Gastroesophageal sphincter (tissue), 3 donors: ENCODE measurements around the gene CDADC1.

Experiments used
- POLR2A ChIP-seq, 2 donors: fragments of 450-650 bp; IDR thresholded peaks; one replicate each; pipeline ENCODE4 v1.6.1; 2017; ENCODE audit warnings: antibody characterized with exemption in 2 of 2, mild to moderate bottlenecking in 2 of 2, moderate library complexity in 1 of 2
- TF ChIP-seq, protein P1 (sequence below), 4 experiments: fragments of 200-600 bp in 2 of 4; fragments of 450-650 bp in 2 of 4; sonication (generic) in 1 of 4; IDR thresholded peaks; one replicate each; pipeline ENCODE4 v1.5.1; 2017 to 2019; ENCODE audit warnings: antibody characterized with exemption in 4 of 4, mild to moderate bottlenecking in 2 of 4, moderate library complexity in 2 of 4

DNA sequence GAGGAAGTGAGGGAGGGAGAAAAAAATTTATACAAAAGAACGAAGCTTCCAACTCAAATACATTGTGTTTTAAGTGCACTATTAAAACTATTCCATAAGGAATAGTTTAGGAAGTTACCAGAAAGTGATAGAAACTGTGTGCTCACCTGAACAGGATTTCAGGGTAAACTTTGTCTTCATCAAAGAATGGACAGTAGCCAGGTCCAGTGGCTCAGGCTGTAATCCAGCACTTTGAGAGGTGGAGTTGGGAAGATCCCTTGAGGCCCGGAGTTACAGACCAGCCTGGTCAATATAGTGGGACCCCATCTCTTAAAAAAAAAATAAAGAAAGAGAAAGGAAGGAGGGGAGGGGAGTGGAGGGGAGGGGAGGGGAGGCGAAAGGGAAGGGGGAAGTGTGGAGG, 13.0 kb upstream of the CDADC1 start:
- TF ChIP-seq POLR2A (IDR thresholded peaks at IDR 0.05), result no peak
- TF ChIP-seq, protein P1, sequence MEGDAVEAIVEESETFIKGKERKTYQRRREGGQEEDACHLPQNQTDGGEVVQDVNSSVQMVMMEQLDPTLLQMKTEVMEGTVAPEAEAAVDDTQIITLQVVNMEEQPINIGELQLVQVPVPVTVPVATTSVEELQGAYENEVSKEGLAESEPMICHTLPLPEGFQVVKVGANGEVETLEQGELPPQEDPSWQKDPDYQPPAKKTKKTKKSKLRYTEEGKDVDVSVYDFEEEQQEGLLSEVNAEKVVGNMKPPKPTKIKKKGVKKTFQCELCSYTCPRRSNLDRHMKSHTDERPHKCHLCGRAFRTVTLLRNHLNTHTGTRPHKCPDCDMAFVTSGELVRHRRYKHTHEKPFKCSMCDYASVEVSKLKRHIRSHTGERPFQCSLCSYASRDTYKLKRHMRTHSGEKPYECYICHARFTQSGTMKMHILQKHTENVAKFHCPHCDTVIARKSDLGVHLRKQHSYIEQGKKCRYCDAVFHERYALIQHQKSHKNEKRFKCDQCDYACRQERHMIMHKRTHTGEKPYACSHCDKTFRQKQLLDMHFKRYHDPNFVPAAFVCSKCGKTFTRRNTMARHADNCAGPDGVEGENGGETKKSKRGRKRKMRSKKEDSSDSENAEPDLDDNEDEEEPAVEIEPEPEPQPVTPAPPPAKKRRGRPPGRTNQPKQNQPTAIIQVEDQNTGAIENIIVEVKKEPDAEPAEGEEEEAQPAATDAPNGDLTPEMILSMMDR (IDR thresholded peaks at IDR 0.05), result no peak
